Measurements from ENCODE around the gene MOB2.

- TF ChIP-seq, protein P1, sequence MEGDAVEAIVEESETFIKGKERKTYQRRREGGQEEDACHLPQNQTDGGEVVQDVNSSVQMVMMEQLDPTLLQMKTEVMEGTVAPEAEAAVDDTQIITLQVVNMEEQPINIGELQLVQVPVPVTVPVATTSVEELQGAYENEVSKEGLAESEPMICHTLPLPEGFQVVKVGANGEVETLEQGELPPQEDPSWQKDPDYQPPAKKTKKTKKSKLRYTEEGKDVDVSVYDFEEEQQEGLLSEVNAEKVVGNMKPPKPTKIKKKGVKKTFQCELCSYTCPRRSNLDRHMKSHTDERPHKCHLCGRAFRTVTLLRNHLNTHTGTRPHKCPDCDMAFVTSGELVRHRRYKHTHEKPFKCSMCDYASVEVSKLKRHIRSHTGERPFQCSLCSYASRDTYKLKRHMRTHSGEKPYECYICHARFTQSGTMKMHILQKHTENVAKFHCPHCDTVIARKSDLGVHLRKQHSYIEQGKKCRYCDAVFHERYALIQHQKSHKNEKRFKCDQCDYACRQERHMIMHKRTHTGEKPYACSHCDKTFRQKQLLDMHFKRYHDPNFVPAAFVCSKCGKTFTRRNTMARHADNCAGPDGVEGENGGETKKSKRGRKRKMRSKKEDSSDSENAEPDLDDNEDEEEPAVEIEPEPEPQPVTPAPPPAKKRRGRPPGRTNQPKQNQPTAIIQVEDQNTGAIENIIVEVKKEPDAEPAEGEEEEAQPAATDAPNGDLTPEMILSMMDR (IDR thresholded peaks at IDR 0.05): no peak
- no peak for TF ChIP-seq POLR2A (IDR thresholded peaks at IDR 0.05)
Measured at GRCh38 chr11:1520663-1521267, 34.2 kb upstream of the MOB2 start.

Measured in Peyer's patch (tissue), 4 donors.